ENCODE data around the gene LAP3. TPM values are rescaled to one million over a fixed set of nuclear protein-coding genes. Genes with fewer than 3 reads are reported as not detected.
A peak's percentile ranks its signal among the peaks of the same experiment; 100 is the strongest.

The LAP3 gene
- polyA plus RNA-seq, 3 donors, result 98.3 to 127 (median 108) TPM

- Histone ChIP-seq H3K9ac (ENCODE audit: insufficient read depth, low read length, poor library complexity, severe bottlenecking) (no peak overlapping the region), H3K9me3 (replicated peaks in 1 of 2; ENCODE audit: control insufficient read depth in 1 of 2, insufficient read depth in 1 of 2, low read length in 2 of 2) (peaks cover 0 to 9% of the 10 kb centered on the region in 2 donors), H3K4me1 (ENCODE audit: control insufficient read depth in 1 of 2, insufficient read depth in 2 of 2, low read length in 2 of 2) (no peaks in the 10 kb centered on the region), H3K4me3 (replicated peaks in 1 of 3; ENCODE audit: low read depth in 2 of 3, low read length in 3 of 3) (no peak overlapping the region), H3K36me3 (replicated peaks in 1 of 2; ENCODE audit: control insufficient read depth in 1 of 2, insufficient read depth in 2 of 2, low read length in 2 of 2) (peaks cover 12 to 27% of the 10 kb centered on the region in 2 donors), H3K27ac (ENCODE audit: low read depth in 1 of 2, low read length in 2 of 2) (no peak overlapping the region), H2AFZ (ENCODE audit: insufficient read depth, low read depth, low read length, poor library complexity, severe bottlenecking) (no peak overlapping the region), H4K20me1 (ENCODE audit: insufficient read depth, low read length) (peaks cover 32% of the 10 kb centered on the region), H3K79me2 (ENCODE audit: insufficient read depth, low read length) (no peaks in the 10 kb centered on the region), H3K27me3 (ENCODE audit: control insufficient read depth in 2 of 2, insufficient read depth in 2 of 2, low read length in 2 of 2) (no peaks in the 10 kb centered on the region), H3K4me2 (replicated peaks; ENCODE audit: extremely low read depth, low read length, poor library complexity, severe bottlenecking) (no peak overlapping the region)
- H3K9me3 Mint-ChIP-seq, result peaks cover 0 to 14% (median 9%) of the 10 kb centered on the region in 7 donors
- H3K4me3 Mint-ChIP-seq, result no peak overlapping the region
- TF ChIP-seq CTCF (IDR thresholded peaks at IDR 0.05), result no peak
- intact Hi-C loops (cut with micrococcal nuclease), result no loop called here
- peaks cover 0 to 2% (median 0%) of the 10 kb centered on the region in 3 donors for H3K27me3 Mint-ChIP-seq (ENCODE audit: low read depth in 3 of 3)
- DNase-seq, result no peak
- WGBS (ENCODE audit: insufficient coverage), result 80% methylated on average over 6 of the region's 7 CpGs
- H3K27ac Mint-ChIP-seq, result peak overlapping the region in 2 of 7 donors; percentile 23 to 47
- H3K36me3 Mint-ChIP-seq, result peaks cover 29 to 37% of the 10 kb centered on the region in 2 donors
- H3K4me1 Mint-ChIP-seq, result peaks cover 3% of the 10 kb centered on the region
These were observed 62.1 kb downstream of the LAP3 start for GRCh38 chr4:17639136-17639535.

GRCh38 chr4:17642398-17642783 is 65.4 kb downstream of the LAP3 start:
- H3K4me3 ChIP-seq (replicated peaks in 1 of 3; ENCODE audit: low read depth in 2 of 3, low read length in 3 of 3), result no peak overlapping the region
- no peaks in the 10 kb centered on the region for H3K79me2 ChIP-seq (ENCODE audit: insufficient read depth, low read length)
- H3K4me1 ChIP-seq (ENCODE audit: control insufficient read depth in 1 of 2, insufficient read depth in 2 of 2, low read length in 2 of 2), result no peaks in the 10 kb centered on the region
- WGBS (ENCODE audit: insufficient coverage), result no CpG with 5 or more reads among the region's 1 CpG
- H3K9ac ChIP-seq (ENCODE audit: insufficient read depth, low read length, poor library complexity, severe bottlenecking), result no peak overlapping the region
- TF ChIP-seq CTCF (IDR thresholded peaks at IDR 0.05), result no peak
- H3K27me3 ChIP-seq (ENCODE audit: control insufficient read depth in 2 of 2, insufficient read depth in 2 of 2, low read length in 2 of 2), result no peaks in the 10 kb centered on the region
- H3K27ac ChIP-seq (ENCODE audit: low read depth in 1 of 2, low read length in 2 of 2), result no peak overlapping the region
- H3K27ac Mint-ChIP-seq, result no peak overlapping the region
- peaks cover 0 to 17% (median 12%) of the 10 kb centered on the region in 7 donors for H3K9me3 Mint-ChIP-seq
- peaks cover 9% of the 10 kb centered on the region for H4K20me1 ChIP-seq (ENCODE audit: insufficient read depth, low read length)
- H3K36me3 Mint-ChIP-seq, result peaks cover 12 to 14% of the 10 kb centered on the region in 2 donors
- intact Hi-C loops (cut with micrococcal nuclease), result no loop called here
- peaks cover 0 to 14% of the 10 kb centered on the region in 2 donors for H3K36me3 ChIP-seq (replicated peaks in 1 of 2; ENCODE audit: control insufficient read depth in 1 of 2, insufficient read depth in 2 of 2, low read length in 2 of 2)
- no peak overlapping the region for H3K4me2 ChIP-seq (replicated peaks; ENCODE audit: extremely low read depth, low read length, poor library complexity, severe bottlenecking)
- H3K4me3 Mint-ChIP-seq, result no peak overlapping the region
- H2AFZ ChIP-seq (ENCODE audit: insufficient read depth, low read depth, low read length, poor library complexity, severe bottlenecking), result no peak overlapping the region
- no peaks in the 10 kb centered on the region for H3K4me1 Mint-ChIP-seq
- H3K27me3 Mint-ChIP-seq (ENCODE audit: low read depth in 3 of 3), result peaks cover 0 to 2% (median 0%) of the 10 kb centered on the region in 3 donors
- H3K9me3 ChIP-seq (replicated peaks in 1 of 2; ENCODE audit: control insufficient read depth in 1 of 2, insufficient read depth in 1 of 2, low read length in 2 of 2), result peaks cover 0 to 9% of the 10 kb centered on the region in 2 donors
- DNase-seq, result no peak

Measured in CD14-positive monocyte (primary cell).